Measurements from ENCODE around the gene TBC1D22A.

DNA sequence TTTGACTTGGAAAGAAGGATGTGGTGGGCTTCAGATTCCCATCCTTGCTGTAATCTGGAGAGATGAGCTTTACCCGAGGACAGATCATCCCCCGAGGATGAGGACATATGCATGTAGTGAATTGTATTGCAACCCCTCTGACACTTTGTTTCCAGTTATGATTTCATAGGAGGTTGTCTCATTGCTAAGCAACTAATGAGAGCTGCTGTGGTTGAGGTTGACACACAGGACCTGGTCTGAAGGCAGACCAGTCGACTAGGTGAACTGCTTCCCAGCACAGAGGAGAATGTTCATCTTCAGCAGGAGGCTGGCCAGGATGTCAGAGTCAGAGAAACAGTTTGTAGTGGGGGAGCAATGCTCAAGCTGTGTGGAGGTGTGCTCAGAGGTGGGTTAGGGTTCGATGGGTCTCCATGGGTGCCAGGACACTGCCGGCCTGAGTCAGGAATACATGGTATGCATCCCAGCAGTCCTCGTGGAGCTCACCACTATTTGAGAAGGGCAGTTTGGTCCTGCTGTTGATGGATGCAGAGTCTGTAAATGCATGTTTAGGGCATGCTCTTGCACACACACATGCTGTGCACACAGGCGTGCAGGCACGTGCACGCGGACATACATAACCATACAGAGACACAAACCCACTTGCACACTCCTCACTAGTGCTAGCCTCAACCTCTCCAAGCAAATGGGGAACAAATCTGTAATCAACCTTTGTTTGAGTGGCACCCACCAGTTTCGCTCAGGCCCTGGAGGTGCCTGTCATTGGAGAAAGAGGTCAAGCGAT is 153.7 kb downstream of the TBC1D22A start:
- TF ChIP-seq, protein P1, sequence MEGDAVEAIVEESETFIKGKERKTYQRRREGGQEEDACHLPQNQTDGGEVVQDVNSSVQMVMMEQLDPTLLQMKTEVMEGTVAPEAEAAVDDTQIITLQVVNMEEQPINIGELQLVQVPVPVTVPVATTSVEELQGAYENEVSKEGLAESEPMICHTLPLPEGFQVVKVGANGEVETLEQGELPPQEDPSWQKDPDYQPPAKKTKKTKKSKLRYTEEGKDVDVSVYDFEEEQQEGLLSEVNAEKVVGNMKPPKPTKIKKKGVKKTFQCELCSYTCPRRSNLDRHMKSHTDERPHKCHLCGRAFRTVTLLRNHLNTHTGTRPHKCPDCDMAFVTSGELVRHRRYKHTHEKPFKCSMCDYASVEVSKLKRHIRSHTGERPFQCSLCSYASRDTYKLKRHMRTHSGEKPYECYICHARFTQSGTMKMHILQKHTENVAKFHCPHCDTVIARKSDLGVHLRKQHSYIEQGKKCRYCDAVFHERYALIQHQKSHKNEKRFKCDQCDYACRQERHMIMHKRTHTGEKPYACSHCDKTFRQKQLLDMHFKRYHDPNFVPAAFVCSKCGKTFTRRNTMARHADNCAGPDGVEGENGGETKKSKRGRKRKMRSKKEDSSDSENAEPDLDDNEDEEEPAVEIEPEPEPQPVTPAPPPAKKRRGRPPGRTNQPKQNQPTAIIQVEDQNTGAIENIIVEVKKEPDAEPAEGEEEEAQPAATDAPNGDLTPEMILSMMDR (IDR thresholded peaks at IDR 0.05): no peak
- no peak for TF ChIP-seq POLR2A (IDR thresholded peaks at IDR 0.05)

Measured in heart left ventricle (tissue), 13 donors.